Tibial nerve (tissue), 4 donors: ENCODE measurements around the gene GNGT2.

Experiments used
- CTCF ChIP-seq, 5 experiments: fragments of 200-600 bp in 3 of 5; fragments of 450-650 bp in 2 of 5; sonication (generic) in 3 of 5; IDR thresholded peaks; one replicate each; pipeline ENCODE4 v1.5.1; 2016 to 2019; ENCODE audit warnings: antibody characterized with exemption in 5 of 5, mild to moderate bottlenecking in 3 of 5, moderate library complexity in 2 of 5
- EP300 ChIP-seq, 2 donors: sonication (generic); formaldehyde crosslinking; IDR thresholded peaks; one replicate each; pipeline ENCODE4 v1.6.1; 2017; ENCODE audit warnings: antibody characterized with exemption in 2 of 2, mild to moderate bottlenecking in 1 of 2
- POLR2A ChIP-seq, 2 donors: fragments of 450-650 bp; IDR thresholded peaks; one replicate each; pipeline ENCODE4 v1.6.1; 2017; ENCODE audit warnings: antibody characterized with exemption in 2 of 2, mild to moderate bottlenecking in 2 of 2, moderate library complexity in 2 of 2

- no peak for TF ChIP-seq CTCF (IDR thresholded peaks at IDR 0.05)
- TF ChIP-seq POLR2A (IDR thresholded peaks at IDR 0.05): no peak
- TF ChIP-seq EP300 (IDR thresholded peaks at IDR 0.05): no peak
Observed at GRCh38 chr17:49162866-49163265, 47.5 kb downstream of the GNGT2 start.
